HG02798 (cell line): ENCODE measurements around the gene KIF4A.

Experiments
- ATAC-seq: cut with Tn5 transposase; IDR thresholded peaks from one replicate; pipeline ENCODE4 v1.9.1; 2021; ENCODE audit warnings: mild to moderate bottlenecking; ENCODE audit not compliant: unreplicated experiment, poor library complexity

KIF4A gene

GRCh38 chrX:70434352-70434866, 144.5 kb downstream of the KIF4A start:
- ATAC-seq = peak; percentile 74

GRCh38 chrX:70434914-70435586, 145.1 kb downstream of the KIF4A start:
- ATAC-seq = no peak

- no peak for ATAC-seq
Measured at GRCh38 chrX:70436343-70436742, 146.4 kb downstream of the KIF4A start.

GRCh38 chrX:70437011-70437410, 147.1 kb downstream of the KIF4A start:
- ATAC-seq = no peak

- no peak for ATAC-seq
Measured at GRCh38 chrX:70437921-70438665, 148.2 kb downstream of the KIF4A start.

- ATAC-seq = no peak
Measured at GRCh38 chrX:70439016-70439415, 149.1 kb downstream of the KIF4A start.

- ATAC-seq = no peak
Measured at GRCh38 chrX:70442224-70442623, 152.3 kb downstream of the KIF4A start.

GRCh38 chrX:70444326-70444945, 154.5 kb downstream of the KIF4A start, which contains the start of gene DLG3:
Gene DLG3, plus strand, starts transcription at chrX:70444835. Its CDS starts 367 bp downstream, at chrX:70445202.
- ATAC-seq = peak; percentile 35

- ATAC-seq = peak; percentile 16
Measured at GRCh38 chrX:70444946-70445656, 155.2 kb downstream of the KIF4A start.

GRCh38 chrX:70445951-70446350, 156.0 kb downstream of the KIF4A start:
- ATAC-seq = no peak

GRCh38 chrX:70446380-70447350, 156.8 kb downstream of the KIF4A start:
- ATAC-seq = no peak

GRCh38 chrX:70449457-70449966, 159.6 kb downstream of the KIF4A start:
- ATAC-seq = no peak

- peak; percentile 62 for ATAC-seq
Measured at GRCh38 chrX:70452143-70452733, 162.3 kb downstream of the KIF4A start.

- ATAC-seq = no peak
Measured at GRCh38 chrX:70453024-70453618, 163.2 kb downstream of the KIF4A start.

GRCh38 chrX:70454441-70455365, 164.8 kb downstream of the KIF4A start:
- peak; percentile 58 for ATAC-seq

- no peak for ATAC-seq
Measured at GRCh38 chrX:70455366-70456202, 165.7 kb downstream of the KIF4A start.
